Measurements from ENCODE around the gene TRAIP.
"Not testable (repeated sequence)": the region's sequence is repeated elsewhere in the genome, so short reads cannot be mapped to it uniquely, and the experiment has no call there.

The TRAIP gene, protein sequence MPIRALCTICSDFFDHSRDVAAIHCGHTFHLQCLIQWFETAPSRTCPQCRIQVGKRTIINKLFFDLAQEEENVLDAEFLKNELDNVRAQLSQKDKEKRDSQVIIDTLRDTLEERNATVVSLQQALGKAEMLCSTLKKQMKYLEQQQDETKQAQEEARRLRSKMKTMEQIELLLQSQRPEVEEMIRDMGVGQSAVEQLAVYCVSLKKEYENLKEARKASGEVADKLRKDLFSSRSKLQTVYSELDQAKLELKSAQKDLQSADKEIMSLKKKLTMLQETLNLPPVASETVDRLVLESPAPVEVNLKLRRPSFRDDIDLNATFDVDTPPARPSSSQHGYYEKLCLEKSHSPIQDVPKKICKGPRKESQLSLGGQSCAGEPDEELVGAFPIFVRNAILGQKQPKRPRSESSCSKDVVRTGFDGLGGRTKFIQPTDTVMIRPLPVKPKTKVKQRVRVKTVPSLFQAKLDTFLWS

DNA sequence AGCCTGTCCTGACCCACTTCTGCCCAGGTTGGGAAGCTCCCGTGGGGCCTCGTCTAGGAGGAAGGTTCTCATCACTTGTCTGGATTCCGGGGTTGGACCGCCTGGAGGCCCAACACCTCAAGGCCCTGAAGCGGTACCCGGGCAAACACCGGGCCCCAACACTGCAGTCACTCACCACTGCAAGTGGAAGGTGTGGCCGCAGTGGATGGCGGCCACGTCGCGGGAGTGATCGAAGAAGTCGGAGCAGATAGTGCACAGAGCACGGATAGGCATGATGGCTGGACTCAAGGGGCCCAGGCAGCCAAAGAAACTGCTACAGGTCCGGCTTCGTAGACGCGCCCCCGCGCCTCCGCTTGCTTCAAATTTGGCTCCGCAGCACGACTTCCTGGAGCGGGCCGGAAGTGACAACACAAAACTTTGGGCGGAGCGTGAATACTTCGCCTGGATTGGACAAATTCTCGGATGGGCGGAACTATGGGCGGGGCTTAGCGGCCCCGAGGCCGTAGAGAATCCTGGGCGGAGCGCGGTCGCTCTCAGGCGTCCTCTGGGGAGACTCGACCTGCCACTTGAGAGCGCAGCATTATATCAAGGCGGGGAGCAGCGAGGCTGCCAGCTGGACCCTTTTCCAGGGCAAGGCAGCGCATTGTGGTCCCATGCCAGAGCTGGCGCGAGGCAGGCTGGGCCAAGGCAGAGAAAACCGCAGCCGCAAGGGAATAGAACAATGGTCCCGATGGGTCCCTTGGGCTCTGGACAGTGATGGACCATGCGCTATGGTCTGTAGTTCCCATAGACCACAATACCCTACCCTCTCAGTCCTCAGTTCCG is at the start of gene TRAIP:
Gene TRAIP, minus strand, starts transcription at position 384 of the 825 bp plus-strand sequence. Its CDS starts 111 bp downstream, at position 273.
- DNase-seq (ENCODE audit: low read depth): peak; percentile 85

DNA sequence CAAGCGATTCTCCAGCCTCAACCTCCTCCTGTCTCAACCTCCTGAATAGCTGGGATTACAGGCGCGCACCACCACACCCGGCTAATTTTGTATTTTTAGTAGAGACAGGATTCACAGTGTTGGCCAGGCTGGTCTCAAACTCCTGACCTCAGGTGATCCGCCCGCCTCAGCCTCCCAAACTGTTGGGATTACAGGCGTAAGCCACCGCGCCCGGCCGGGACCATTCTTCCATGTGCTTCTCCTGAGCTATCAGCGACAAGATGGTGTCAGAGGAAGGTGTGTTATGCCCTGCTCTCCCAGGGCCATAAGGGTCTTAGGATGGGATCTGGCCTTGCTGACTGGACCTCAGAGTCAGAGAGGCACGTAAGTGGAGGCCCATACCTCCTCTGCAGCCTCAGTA is 48.1 kb upstream of the TRAIP start:
- DNase-seq (ENCODE audit: low read depth): not testable (repeated sequence)

DNA sequence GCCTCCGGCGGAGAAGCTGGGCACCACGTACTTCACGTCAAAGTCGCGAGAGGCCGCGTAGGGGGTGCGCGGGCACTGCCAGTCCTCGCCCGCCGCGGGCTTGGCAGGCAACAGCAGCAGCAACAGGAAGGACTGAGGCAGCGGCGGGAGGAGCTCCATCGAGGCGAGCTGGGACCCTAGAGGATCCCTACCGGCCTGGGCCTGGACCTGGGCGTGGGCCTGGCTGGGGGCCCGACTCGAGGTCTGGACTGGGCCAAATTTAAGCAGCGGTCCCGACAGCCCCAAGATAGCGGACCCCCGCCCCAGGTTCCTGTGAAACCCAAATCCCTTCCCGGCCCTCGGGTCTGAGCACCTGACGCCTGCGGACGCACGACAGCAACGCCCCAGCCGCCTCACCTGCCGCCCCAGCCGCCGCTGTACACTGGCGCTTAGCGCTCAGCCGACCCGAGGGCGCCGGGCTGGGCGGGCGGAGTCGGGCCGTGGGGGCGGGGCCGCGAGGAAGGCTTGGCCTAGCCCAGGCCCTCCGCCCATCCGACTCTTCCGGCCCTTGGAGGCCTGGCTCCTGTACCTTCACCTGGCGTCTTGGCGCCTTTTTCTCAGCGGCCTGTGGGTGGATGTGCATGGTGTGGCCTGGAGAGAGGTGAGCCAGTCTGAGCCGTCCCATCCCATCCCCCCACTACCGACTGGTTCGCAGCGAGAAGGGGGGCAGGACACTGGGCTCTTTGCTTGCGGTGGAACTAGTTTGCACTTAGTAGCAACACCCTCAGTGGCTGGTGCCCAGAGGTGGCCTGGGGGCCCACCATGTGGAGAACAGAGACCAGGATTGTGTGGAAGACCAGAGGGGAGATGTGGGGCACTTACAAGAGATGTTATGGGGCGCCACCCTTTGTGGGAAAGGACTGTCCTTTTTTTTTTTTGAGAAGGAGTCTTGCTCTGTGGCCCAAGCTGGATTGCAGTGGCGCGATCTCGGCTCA is 47.4 kb upstream of the TRAIP start, which contains the start of gene MST1R:
Gene MST1R, minus strand, starts transcription at position 423 of the 974 bp plus-strand sequence. Its CDS starts 264 bp downstream, at position 159.
- DNase-seq (ENCODE audit: low read depth): peak; percentile 75

DNA sequence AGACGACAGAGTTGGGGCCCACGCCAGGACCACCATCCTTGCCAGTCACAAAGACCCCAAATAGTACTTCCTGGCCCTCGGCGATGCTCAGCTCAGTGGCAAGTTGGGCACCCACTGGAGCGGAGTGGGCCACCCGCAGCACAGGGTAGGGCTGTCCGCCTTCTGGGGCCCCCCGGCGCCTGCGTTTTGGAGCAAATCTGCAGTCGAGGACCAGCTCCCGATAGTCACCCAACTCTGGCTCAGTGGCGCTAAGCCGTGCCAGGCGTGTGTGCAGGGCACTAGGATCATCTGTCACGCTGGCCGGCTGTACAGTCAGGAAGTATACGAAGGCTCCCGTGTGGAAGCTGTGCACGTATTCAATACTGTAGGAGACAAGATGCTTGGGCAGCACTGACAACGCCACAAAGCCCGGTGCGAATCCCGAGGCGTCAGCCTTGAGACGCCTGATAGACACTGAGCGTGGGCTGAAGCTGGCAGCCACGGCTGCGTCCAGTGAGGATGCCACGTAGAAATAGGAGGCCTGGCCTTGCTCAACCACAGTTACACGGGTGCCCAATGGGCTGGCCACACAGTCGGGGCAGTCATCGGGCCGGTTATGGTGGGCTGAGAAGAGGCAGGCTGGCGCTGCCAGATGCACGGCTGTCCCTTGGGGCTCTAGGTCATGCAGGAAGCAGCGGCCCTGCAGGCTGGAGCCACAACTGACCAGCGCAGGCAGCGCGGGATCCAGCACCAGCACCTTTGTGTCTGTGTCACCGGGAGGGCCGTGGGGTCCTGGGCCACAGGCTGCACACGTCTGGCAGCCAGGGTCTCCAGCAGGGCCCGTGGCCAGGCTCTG is 46.4 kb upstream of the TRAIP start:
- no peak for DNase-seq (ENCODE audit: low read depth)

DNA sequence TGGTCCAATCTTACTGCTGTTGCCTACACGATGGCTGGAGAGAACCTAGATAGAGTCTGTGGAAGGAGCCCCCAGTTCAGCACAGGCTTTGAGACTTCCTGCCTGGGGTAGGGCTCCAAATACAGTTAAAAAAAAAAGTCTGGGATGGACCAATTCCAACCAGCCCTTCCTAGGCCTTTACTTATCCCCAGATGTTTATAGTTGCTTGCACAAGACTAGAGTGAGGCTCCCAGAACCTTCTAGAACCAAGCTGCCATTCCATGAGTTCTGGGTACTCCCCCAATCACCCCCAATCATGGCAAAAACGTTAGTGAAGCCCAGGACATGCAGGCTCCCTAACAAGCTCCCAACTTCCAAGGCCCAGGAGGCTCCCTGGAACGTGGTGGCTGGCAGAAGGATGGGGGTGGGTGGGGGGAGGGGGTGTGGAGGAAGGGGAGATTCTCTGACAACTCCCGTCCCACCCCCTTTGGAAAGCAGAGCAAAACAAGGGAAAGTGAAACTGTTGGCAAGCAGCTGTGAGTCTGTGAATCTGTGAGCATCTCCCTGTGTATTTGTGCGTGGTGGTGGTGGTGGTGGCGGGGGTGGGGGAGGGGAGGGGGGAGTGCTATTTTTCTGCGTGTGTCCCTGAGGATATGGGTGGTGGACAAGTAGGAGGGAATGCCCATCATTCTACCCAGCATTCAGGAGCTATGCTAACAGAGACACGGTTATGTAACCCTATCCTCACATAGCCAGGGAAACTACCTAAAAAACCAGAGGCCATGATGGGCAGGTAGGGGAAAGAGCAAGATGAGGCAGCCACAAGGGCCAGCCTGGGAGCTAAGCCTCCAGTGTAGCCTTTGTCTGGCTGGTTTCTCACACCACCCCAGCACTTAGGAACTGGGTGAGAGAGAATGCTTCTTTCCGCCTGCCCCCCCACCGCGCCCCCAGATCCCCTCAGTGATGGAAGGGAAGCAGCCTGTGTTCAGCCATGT is 45.3 kb upstream of the TRAIP start:
- DNase-seq (ENCODE audit: low read depth): no peak

DNA sequence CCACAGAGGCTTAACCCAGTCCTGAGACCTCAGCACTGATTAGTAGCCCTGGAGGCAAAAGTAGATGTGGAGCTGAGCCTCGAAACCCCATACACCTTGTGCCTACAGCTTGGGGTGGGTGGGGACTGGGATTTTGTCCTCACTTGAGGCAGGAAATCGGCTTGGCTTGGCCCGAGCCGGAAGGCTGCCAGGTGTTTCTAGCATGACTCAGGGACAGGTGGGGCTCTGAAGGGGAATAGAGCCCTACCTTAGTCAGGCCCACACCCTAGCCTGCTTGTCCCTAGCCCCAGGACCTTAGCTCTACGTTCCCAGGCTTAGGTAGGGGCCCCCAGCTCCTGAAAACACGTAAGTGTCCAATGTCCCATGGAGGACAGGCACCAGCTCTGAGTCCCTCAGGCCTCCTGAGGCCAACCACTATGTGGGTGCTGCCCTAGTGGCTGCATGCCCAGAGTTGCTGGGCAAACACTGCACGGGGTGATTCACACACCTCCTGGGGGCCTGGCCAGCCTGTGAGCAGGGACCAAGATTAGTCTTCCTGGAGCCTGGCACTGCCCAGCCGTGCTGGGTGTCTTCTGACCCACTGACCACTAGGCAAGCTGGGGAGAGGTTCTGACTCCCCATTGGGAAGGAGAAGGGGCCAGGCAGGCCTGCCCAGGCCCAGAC is 44.3 kb upstream of the TRAIP start:
- no peak for DNase-seq (ENCODE audit: low read depth)

DNA sequence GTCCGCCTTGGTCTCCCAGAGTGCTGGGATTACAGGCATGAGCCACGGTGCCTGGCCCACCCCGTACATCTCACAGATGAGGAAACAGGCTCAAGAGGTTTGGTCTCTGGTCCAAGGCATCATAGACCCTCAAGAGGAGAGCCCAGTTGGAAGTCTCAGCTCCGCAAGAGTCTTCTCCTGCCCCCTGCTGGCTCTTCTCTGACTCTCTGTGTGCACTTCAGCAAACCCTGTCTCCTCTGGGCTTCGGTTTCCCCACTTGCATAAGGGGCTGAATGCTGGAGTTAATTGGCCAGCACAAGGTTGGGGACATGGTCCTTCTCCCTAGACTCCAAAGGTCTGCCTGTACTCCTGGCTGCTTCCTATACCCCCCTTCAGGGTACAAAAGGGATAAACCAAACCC is 43.5 kb upstream of the TRAIP start:
- DNase-seq (ENCODE audit: low read depth): no peak

DNA sequence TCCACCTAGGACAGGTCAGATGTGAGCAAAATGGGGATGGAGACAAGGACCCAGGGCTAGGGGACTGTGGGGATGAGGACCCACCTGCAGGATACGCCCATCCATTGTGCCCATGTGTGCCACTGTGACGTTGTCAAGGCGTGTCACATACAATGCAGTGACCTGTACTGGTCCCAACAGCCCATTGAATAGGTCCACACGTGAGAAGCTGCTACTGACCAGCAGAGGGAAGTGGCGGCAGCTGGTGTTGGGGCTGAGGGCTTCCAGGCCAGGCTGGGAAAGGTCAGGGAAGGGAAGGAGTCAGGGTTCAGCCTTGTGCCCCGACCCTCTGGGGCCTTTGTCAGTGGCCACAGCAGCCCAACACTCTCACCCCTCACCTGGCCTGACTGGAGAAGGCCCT is 42.6 kb upstream of the TRAIP start:
- no peak for DNase-seq (ENCODE audit: low read depth)

DNA sequence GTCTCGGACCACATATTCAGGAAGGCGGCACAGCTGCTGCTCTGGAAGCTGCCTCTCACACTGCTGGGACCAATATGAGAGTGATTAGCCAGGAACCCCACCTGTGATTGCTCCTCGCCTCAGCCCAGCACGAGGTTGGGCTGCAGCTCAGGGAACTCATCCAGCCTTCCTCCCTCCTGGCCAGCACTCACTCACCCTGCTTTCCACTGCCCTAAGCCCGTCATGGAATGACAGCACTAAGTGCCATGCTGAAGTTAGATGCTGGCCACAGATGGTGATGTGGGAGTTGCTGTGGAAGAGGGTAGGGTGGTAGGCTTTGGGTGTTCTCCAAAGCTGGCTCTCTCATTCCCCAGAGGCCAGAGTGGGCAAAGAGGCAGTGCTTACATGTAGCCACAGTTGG is 40.0 kb upstream of the TRAIP start:
- DNase-seq (ENCODE audit: low read depth): no peak

DNA sequence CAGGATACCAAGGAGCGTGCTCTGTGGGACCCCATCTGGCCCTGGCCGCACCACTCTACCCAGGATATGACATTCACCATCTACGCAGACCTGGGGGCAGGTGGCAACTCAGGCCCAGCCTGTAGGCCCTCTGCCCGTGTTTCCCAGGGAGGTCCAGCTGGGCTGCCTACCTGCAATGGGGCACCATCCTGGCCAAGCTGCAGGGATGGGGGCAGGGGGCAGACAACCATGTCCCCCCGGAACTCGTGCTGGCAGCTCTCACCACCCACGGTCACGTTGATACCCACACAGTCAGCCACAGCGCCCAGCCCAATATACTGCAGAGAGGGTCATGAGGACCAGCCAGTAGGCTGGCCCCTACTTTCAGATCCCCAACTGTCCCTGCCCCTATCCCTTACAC is 39.4 kb upstream of the TRAIP start:
- DNase-seq (ENCODE audit: low read depth): no peak

DNA sequence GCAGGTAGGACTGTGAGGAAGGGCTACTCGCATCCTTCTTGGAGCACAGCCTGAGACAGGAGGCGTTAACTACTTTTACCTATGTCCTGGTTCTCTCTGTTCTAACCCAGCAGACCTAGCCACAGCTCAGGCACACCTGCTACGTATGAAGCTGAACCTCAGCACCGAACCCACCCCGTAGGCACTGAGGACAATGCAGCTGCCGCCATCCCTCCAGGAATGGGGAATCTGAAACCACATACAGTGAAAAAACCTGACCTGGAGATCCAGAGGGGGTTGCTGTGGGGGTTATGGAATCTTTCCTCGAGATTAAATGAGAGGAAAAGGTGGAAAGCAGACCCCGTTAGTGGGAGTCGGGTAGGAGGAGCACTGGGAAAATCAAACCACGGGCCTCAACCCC is 32.9 kb upstream of the TRAIP start:
- DNase-seq (ENCODE audit: low read depth): no peak

DNA sequence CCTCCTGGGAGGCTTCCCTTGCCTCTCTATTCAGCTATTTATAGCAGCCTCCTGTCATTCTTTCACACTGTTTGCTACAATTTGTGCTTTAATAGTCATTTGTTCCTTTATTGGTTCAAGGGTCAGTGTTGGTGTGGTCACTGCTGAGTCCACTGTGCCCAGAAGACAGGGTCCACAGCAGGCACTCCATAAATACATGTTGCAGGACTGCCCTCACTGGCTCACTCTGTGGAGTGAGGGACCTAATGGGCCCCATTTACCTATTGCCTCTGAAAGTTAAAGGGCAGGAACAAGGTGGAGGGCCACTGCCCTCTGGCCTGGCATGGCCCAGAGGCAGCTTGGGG is 30.5 kb upstream of the TRAIP start:
- DNase-seq (ENCODE audit: low read depth): no peak

DNA sequence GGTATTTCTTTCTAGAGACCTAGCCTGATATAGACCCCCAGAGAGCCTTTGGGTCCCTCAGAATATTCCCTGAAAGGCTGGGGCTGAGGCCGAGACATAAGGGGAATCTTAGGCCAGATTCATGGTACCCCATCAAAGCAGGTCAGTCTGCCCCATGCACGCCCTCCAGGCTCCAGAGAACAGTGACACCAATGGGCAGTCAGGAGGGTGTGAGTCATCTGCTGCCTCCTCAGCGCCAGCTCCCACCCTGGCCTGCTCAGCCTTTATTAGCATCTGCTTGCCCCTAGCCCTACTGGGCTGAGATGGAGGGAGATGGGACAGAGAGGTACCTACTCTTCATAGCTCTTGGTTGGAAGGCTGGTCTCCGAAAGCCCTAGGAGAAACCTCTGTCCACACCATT is 27.6 kb upstream of the TRAIP start:
- DNase-seq (ENCODE audit: low read depth): no peak

DNA sequence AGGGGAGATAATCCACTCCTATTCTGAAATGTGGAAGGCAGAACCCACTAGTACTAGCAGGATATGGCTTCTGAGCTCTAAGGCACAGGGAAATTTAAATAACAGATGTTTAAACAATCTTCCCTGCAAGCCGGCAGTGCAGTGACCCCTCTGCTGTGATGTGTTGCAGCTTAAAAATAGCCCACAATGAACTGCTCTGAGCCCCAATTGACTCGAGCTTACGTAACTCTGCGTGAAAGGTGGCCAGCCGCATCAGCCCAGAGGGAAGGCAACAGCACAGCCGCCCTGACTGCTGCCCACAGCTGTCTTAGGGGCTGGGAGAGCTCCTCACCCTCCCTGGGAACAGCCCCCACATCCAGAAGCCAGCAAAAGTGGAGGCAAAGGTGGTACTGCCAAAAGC is 25.8 kb upstream of the TRAIP start:
- no peak for DNase-seq (ENCODE audit: low read depth)

DNA sequence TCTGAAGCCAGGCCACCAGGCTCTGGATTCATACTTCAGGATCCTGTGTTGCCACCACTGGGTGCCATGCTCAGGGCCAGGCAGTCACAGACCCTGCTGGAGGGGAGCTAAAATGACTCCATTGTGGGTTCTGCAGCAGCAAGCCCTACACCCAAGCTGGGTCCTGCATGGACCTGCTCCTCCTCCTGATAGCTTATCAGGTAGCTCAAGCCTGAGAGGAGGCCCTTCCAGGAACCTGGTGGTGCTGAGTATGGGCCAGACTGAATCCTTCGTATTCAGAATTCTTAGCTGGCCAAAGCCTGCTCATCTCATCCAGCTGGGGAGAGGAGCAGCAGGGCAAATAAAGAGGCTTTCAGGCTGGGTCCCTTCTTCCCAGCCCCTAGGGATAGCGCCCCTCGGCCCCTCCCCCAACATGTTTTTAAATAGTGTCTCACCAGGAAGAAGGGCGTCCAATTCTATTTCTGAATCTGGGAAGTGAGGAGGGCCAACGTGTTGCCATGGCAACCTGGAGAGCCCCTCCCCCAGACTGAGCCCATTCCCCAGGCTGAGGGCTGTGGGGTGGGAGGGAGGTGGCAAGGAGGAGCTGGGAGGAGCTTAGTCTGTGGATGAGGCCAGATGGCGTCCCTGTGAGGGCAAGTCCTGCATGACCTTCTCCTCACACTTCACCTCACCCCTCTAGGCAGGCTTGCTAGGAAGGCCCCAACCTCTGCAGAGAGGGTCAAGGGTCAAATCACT is 24.4 kb upstream of the TRAIP start:
- DNase-seq (ENCODE audit: low read depth): no peak

DNA sequence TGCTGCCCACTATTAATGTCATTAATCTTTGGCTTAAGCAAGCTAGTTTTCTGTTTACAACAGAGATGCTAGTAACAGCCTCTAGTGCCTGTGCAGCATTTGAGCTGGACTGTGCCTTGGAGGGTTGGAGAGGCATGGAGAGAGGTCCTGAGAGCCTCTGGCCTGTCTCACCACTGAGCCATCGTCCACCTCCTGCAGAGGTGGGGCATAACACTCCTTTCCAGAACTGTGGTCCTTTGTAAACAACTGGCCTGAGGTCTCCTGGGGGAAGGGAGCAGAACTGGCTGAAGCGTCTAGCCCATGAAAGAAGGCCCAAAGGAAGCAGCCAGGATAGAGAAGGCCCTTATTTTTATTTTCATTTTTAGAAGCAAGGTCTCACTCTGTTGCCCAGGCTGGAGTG is 23.4 kb upstream of the TRAIP start:
- DNase-seq (ENCODE audit: low read depth): no peak

DNA sequence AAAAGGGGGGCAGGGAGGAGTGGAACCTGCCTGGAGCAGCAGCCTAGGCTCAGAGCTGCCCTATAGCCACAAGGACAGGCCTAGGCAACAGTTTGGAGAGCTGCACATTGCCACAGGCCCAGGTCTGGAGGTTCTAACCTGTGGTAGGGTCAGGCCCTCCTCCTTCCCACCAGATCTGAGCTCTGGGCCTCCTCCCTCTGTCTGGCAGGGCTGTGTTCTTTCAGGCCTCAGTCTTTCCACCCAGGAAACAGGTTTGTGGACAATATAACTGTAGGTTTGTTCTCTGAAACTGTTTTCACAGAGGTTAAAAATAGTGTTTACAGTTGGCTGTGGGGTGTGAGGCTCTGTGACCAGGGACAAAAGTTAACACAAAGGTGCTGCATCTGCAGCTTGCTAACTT is 22.3 kb upstream of the TRAIP start:
- no peak for DNase-seq (ENCODE audit: low read depth)

DNA sequence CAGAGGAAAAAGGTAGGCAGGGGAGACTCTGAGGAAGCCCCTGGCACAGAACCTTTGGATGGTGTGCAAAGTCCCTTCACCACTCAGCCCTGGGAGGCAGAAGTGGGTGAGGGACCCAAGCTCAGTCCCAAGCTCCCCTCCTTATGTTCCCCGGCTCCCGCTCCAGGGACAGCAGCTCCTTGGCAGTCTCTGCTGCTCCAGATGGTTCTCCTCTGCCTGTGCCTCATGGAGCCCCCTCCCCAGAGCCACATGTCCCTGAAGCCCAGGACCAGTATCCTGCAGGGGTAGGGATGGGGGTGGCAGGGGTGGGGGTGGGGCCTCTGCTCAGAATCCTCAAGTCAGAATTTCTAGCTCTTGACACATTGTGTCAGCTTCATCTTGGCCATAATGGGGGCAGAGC is 21.4 kb upstream of the TRAIP start:
- DNase-seq (ENCODE audit: low read depth): no peak

DNA sequence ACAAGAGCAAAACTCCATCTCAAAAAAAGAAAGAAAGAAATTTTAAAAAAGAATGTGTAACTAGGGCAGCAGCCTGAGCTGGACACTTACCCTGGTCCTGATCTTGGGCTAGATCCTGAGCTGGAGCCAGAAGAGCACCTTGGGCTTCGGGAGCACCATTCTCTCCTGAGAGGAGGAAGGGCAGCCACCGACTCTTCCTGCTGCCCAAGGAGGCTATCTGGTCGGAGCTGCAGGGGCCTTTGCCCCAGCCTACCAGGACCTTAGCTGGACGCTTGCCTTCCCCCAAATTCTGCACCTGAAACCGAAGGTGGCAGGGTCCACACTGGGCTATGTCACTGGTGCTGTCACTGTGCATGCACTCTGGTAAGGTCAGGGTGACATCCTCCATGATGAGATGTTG is 20.2 kb upstream of the TRAIP start:
- no peak for DNase-seq (ENCODE audit: low read depth)
